Medulla oblongata (tissue), 1 donor: Measurements from ENCODE around the gene C1orf159.
A peak's percentile ranks its signal among the peaks of the same experiment; 100 is the strongest.
"Not testable (repeated sequence)": the region's sequence is repeated elsewhere in the genome, so short reads cannot be mapped to it uniquely, and the experiment has no call there.

Experiments used
- DNase-seq: peaks from one replicate; pipeline ENCODE4 v3.0.0-alpha.2; 2015; ENCODE audit errors: extremely low spot score

The C1orf159 gene

DNA sequence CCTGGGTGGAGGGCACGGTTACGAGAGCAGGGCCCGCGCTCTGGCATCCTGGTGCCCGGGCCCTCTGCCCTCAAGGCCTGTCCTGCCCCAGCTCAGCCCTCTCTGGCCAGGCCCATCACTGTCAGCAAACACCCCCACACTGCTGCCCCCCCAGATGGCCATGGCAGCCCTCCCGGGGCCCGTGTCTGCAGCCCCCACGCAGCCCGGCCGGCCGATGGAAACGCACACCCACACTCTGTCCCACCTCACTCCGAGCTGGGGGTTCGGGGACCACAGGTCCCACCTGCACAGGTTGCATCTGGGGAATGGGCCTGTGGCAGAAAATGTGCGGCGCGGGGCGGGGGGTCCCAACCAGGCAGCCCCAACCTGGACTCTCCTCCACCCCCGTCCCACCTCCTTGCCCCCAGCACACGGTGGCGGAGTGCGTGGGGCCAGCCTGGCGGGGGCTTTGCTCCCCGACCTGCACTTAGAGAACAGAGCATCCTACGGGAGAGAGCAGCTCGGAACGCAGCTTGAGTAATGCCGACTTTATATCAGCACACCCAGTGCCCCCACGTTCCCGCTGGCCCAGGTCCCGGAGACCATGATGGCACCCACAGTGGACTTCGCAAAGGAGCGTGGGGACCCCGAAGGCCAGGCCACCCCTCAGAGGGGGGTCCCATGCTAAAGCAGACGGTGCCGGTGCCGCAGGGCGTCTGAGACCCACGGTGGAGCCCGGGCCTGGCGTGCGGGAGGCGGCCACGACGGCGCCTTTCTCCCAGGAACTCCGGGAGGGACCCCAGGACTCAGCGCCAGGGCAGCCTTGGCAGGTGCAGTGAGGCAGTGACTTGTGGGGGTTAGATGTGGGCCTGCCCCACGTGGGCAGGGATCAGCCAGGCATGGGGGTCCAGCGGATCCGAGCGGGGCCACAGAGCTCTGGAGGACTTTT is 34.3 kb downstream of the C1orf159 start:
- DNase-seq: no peak

DNA sequence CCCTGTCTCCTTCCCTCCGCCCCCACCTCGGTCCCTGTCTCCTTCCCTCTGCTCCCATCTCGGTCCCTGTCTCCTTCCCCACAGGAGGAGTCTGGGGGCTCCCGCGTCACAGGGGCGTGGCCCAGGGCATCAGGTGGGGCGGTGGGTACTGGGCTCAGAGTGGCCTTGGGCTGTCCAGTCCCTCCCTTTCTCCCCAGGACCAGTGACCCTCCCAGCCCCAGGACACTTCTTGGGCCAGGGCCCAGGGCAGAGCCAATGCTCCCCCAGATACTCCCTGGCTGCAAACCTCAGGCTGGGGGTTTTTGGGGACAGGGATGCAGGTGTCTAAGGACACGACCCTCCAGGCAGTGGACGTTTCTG is 35.0 kb downstream of the C1orf159 start:
- DNase-seq: no peak

DNA sequence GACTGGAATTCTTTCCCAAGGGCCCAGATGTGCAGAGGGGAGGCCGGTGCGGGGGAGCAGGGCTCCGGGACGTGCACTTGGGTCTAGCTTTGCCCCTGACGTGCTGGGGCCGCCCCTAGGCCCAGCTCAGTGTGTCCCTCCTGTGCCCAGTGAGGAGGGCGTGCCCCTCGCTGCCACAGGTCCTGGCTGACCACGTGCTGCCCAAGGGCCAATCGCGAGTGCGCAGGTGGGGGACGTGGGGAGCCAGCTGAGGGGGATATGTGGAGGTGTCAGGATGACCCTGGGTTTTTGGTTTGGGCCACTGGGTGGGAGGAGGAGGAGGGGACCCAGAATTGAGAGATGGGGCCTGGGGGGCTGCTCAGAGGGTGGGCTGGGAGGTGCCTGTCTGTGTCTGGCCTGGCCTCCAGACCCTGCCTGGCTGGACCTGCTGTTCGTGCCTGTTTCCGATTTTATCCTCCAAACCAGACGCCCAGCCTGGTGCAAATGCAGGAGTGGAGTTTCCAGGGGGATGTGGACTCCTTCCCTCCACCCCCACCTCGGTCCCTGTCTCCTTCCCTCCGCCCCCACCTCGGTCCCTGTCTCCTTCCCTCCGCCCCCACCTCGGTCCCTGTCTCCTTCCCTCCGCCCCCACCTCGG is 35.6 kb downstream of the C1orf159 start:
- peak; percentile 23 for DNase-seq

DNA sequence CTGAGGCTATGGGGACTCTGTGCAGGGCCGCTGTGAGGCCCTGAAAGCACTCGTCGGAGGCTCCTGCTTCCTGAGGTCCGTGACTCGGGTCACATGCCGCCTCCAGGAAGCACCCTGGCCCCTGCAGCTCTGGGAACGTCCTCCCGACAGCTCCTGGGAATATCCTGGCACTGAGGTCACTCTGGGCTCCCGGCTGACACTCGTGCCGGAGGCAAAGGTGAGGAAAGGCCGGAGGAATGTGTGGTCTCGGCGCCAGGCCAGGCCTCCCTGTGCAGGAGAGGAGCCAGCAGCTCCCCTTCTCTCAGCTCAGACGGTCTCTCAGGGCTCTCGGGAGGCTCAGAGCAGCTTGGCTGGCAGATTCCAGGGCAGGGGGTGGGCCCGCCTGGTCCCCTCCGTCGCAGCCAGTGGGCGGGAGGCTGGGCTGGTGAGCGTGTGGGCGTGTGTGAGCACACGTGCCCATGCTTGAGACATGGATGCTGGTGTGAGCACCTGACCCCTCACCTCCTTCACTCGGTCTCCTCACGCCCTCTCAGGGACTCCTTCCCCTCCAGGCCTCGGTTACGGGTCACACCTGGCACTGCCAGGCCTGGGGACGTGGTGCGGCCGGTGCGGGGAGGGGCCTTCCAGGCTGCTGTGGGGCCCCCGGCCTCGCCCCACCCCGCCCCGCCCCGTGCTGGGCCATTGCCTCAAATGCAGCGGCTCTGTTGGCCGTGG is 36.3 kb downstream of the C1orf159 start:
- peak; percentile 5 for DNase-seq

DNA sequence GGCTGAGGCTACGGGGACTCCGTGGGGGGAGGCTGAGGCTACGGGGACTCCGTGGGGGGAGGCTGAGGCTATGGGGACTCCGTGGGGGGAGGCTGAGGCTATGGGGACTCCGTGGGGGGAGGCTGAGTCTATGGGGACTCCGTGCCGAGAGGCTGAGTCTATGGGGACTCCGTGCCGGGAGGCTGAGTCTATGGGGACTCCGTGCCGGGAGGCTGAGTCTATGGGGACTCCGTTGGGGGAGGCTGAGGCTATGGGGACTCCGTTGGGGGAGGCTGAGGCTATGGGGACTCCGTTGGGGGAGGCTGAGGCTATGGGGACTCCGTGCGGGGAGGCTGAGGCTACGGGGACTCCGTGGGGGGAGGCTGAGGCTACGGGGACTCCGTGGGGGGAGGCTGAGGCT is 38.5 kb downstream of the C1orf159 start:
- not testable (repeated sequence) for DNase-seq

DNA sequence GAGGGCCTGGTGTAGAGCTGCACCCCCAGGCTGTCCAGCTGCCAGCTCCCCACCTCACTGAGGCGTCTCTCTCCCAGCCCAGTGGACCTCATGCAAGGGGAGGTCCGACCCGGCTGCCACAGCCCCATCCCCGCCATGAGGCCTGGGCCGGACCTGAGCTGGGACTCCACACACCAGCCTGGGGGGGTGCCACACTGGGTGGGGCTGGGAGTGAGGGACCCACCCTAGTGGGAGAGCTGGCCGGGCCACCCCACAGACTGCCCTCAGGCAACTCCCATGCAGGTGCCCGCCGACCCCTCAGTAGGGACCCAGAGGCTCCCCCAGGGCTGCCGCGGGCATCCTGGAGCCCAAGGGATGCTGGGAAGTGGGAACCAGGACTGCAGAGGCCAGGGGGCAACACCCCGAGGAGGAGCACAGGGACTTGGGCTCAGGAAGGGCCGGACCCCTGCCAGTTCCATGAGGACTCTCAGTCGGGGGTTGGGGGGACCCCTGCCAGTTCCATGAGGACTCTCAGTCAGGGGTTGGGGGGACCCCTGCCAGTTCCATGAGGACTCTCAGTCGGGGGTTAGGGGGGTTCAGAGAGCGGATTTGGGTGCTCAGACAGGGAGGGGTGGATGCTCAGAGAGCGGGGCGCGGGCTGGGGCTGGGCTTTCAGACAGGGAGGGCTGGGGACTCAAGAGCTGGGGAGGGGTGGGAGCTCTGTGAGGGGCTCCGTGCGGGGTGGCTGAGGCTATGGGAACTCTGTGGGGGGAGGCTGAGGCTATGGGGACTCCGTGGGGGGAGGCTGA is 40.5 kb downstream of the C1orf159 start:
- DNase-seq: no peak

DNA sequence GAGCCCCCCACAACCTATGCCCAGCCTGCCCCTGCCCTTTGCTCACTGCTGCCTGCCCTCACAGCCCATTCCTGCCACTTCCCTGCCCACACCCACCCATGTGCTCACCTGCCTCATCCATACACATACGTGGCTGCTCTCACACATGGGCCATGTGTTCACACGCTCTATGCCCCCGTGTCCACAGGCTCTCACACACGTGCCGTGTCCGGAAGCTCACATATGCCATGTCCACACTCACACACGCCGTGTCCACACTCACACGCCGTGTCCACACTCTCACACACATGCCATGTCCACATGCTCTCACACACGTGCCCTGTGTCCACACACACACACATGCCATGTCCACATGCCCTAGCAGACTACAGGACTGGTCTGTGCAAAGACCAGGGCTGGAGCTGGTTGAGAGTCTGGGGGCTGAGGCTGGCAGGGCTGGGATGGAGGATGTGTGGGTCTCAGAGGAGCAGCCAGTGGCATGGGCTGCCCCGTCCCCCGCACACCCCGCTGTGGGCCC is 41.2 kb downstream of the C1orf159 start:
- DNase-seq: no peak

DNA sequence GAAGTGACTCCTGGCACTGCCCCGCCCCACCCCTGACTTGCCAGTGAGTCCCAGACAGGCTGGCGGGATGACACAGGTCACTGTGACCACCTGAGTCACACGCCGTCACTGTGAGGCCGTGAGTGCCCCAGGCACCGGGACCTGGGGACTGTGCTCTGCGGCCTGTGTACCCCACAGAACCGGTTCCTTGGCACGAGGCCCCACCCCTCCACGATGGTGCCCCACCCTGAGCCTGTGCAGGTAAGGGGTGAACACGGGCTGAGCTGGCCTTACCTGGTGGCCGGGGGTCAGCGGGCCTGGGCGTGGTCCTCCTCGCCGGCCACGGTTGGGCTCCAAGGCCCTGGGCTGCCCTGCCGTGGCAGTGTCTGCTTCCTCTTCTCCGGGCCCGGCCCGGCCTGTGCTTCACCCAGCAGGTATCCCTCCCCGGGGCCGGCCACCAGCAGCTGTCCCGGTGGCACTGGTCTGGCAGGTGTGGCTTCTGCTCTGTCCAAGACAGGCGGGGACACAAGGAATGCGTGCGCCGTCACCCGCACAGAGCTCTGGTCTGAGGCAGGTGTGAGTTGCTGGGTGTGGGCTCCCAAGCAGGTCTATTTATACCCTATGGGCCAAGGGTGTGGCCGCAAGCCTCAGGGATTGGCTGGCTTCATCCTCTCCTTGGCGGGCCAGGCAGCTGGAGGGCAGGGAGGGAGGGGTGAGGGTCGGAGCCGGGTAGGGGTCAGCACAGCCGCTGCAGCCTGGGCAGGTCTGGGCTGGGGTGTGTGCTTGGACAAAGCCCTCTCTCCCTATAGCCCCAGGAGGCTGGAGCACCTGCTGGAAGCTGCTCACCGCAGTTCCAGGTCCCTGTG is 41.9 kb downstream of the C1orf159 start, which contains the start of gene RNF223:
RNF223 (minus strand) TSS at position 564 of the 845 bp plus-strand sequence. CDS start 1,740 bp downstream, outside the sequence.
- DNase-seq: no peak

DNA sequence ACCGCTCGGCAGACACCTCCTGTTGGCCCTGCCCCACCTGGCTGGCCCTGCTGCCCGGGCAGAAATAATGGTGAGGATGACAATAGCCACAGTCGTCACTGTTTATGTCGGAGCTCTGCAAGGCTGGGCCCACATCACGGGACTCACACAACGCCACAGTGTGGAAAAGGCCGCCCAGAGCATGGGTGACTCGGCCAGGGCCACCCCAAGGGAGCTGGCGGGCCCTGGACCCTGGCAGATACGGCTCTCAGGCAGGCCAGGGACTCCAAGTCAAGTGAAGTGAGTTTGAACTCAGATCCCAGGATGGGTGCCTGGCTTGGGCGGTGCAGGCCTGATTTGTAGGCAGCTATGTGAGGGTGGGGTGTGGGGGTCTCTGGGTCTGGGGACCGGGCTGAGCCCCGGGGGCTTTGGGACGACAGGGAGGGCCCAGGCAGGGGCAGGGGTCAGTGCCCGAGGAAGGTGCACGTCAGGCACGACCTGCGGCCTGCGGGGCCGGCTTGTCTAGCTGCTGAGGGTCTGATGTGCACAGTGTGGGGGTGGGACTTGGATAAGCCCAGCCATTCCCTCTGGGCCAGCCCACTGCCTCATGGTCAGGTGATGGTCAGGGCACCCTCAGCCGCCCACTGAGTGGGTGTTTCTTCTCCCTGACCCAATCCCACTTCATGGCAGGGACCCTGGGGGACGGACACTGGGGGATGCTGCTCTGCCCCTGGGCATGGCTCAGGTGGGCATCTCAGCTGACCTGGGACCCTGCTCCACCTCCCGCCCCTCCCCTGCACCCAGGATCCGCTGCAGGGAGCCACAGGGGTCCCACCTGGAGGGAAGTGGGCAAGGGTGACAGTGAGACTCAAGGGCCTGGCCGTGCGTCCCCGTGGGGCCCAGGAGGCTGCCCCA is 42.8 kb downstream of the C1orf159 start:
- no peak for DNase-seq

DNA sequence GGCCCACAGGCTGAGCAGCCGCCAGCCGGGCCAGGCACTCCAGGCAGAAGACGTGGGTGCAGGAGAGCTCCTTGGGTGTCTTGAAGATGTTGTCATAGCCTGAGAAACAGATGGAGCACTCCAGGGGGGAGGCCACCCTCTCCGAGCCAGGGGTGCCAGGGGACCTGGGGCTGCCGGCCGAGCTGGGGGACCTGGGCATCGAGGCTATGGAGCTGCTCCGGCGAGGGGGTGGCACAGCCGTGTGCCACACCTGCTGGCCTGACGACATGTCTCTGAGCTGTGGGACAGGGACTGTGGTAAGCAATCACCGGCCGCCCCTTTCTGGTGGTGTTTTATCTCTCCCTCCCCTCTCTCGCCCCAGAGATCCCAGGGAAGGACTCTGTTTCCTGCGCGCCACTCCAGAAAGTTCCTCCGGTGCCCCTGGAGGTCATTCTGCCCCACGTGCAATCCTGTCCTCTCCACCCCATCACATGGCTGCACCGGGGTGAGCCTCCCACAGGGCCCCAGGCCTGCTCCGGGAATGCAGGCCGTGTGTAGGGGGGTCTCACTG is 43.5 kb downstream of the C1orf159 start:
- no peak for DNase-seq

DNA sequence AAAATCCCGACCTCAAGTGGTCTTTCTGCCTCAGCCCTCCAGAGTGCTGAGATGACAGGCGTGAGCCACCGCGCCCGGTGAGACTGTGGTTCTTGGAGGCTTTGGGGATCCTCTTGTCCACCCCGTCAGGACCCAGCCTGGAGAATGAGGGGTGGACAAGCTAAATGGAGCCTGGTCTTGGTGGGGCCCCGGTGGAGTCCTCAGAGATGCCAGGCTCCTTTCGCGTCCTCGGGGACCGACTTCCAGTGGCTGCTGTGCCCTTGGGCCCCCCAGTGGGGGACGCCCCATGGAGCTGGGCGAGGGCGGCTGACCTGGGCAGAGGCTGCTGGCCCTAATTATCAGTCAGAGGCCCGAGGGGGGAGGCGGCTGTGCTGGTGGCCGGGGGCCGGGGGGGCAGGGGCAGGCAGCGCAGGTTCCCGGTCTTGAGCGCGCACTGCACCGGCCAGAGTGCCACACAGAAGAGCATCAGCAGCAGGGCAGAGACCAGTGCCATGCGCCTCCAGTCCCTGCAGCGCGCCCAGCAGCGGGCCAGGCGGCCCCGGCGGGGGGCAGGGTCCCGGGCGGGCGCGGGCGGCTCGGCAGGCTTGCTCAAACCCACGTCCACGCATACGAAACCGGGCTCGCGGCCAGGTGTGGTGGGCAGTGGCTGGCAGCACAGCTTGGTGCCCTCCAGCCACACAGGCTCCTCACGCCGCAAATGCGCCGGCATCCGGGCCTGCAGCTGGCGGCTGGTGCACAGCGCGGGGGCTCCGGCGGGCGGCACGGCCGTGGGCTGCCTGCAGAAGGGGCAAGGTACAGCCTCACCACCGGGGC is 44.2 kb downstream of the C1orf159 start:
- no peak for DNase-seq

DNA sequence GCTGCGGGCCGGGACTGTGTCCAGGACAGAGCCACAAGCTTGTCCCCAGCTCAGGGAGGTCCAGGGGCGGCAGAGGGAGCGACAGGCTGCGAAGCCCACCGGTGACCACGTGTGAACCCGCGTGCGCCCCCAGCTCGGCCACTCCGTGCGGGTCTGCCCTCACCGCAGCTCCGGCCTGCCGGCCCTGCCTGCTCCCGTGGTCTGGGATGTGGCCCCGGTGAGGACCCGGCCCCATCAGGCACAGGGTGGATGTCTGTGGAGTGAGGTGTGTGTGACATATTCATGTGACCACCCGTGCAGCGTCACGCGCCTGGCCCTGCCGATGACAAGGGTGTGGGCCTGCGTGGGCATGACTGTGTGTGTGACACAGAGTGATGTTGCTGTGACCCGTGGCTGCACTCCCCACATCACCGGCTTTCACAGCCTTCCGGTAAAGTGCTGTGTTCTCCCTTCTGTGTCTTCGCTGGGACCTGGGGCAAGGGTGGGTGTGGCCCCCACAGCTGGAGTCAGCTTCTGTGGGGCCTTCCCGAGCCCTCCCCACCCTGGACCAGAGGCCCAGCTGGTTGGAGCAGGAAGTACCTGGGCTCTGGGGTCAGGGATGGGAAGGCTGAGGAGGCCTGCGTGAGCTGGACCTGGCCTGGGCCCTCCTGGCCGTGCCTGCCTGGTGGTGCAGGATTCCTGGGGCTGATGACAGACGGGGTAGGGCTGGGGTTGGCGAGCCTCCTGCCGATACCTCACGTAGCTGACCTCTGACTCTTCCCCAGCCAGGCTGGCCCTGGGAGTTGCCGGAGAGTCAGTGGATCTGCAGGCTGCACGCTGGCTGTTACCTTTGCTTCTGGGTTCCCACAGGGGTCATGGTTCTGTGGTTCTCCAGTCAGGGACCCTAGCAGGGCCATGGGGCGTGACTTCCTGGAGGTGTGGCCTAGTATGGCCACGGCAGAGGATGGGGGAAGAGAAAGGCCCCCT is 45.9 kb downstream of the C1orf159 start:
- DNase-seq: no peak

DNA sequence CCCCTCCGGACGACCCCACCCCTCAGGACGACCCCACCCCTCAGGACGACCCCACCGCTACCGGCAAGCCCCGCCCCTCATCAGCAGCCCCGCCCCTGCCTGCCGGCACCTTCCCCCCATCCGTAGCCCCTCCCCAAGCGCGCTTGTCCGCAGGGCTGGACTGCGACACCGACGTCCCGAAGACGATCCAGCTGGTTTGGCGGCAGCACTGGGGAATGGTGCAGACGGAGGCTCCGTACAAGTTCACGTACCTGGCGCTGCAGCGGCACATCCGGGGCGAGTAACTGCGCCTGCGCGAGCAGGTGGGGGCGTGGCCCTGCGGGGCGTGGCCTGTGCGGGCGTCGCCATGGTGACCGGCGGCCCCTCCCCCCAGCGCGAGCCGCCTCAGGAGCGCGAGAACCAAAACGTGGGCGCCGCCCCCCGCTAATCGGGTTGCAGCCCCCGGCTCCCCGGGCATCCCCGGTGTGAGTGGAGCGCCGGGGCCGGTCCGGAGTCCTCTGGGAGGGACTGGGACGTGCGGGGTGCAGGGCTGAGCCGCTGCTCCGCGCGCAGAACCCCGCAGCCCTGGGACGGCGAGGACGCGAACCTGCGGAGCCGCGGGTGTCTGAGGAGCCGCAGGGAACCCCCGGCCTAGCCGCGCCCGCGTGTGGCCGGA is 46.7 kb downstream of the C1orf159 start:
- DNase-seq: peak; percentile 8

DNA sequence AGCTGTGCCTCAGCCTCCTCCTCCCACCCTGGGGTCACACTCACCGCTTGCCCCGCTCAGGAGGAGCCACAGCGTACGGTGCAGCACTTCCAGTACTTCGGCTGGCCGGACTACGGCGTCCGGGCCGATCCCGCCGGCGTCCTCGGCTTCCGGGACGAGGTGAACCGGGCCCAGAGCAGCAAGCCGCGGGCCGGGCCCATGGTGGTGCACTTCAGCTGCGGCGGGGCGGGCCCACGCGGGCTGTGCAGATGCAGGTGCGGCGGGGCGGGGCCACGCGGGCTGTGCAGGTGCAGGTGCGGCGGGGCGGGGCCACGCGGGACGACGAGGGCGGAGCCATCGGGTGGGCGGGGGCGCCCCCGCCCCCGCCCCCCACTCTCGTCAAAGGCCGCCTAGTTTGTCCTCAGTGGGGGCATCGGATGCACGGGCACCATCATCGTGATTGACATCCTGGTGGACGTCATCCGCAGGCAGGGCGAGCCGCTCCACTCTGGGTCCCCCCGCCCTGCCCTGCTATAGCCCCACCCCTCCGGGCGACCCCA is 47.3 kb downstream of the C1orf159 start:
- DNase-seq: no peak

DNA sequence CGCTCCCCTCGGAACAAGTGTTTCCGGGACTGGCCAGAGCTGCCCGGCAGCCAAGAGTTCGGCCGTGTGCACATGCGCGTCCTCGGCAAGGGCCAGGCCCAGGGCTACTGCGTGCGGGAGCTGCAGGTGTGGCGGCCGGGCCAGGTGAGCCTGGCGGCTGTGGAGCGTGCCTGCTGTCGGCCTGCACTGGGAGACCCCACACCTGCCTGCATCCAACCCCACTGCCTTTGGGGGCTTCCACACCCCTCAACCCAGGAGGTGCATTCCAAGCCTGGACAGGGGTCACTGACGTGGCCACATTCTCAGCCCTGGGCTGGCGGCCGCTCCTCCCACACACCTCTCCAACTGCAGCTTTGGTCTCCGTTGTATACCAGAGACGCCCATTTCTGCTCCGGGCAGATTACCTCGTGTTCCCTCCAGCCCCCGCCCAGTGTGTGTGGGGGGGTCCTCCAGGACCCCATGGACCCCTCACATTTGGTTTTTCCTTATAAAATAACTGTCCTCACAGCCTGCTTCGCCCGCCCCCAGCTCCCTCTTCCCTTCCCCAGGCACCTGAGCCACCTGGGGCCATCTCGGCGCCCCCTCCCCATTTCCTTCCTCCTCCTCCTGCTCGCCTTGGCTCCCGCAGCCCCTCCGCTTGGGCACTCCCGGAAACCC is 47.9 kb downstream of the C1orf159 start:
- no peak for DNase-seq
